ENCODE data around the gene YY1. TPM values are rescaled to one million over a fixed set of nuclear protein-coding genes. Genes with fewer than 3 reads are reported as not detected.
A peak's percentile ranks its signal among the peaks of the same experiment; 100 is the strongest.

YY1 gene
- total RNA-seq, result 74.8 TPM
- long read RNA-seq, full-length matches to known transcripts, result 70 of 92 reads
- long read RNA-seq, partial matches to known transcripts, result 3 of 92 reads
- long read RNA-seq, other reads (novel, unspliced or antisense), result 19 of 92 reads

- no peaks in the 10 kb centered on the region for H3K36me3 ChIP-seq
- no peaks in the 10 kb centered on the region for H3K27me3 ChIP-seq (ENCODE audit: low read depth)
- no peaks in the 10 kb centered on the region for H3K9me3 ChIP-seq
- TF ChIP-seq, protein P1, sequence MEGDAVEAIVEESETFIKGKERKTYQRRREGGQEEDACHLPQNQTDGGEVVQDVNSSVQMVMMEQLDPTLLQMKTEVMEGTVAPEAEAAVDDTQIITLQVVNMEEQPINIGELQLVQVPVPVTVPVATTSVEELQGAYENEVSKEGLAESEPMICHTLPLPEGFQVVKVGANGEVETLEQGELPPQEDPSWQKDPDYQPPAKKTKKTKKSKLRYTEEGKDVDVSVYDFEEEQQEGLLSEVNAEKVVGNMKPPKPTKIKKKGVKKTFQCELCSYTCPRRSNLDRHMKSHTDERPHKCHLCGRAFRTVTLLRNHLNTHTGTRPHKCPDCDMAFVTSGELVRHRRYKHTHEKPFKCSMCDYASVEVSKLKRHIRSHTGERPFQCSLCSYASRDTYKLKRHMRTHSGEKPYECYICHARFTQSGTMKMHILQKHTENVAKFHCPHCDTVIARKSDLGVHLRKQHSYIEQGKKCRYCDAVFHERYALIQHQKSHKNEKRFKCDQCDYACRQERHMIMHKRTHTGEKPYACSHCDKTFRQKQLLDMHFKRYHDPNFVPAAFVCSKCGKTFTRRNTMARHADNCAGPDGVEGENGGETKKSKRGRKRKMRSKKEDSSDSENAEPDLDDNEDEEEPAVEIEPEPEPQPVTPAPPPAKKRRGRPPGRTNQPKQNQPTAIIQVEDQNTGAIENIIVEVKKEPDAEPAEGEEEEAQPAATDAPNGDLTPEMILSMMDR (IDR thresholded peaks at IDR 0.05), result no peak
- intact Hi-C loops (cut with DNase I), result no loop called here
- DNase-seq (peak; percentile 100), ATAC-seq (peak; percentile 92 to 95)
- H3K27ac ChIP-seq, result peak within 1 kb of the TSS; percentile 99
- peaks cover 56% of the 10 kb centered on the region for H3K4me1 ChIP-seq
- H3K4me3 ChIP-seq, result peak within 1 kb of the TSS; percentile 100
Observed at GRCh38 chr14:100238419-100239210, at the start of gene YY1. TSS of gene YY1 (plus strand) at chr14:100239144. CDS start at chr14:100239245, 101 bp downstream.

DNA sequence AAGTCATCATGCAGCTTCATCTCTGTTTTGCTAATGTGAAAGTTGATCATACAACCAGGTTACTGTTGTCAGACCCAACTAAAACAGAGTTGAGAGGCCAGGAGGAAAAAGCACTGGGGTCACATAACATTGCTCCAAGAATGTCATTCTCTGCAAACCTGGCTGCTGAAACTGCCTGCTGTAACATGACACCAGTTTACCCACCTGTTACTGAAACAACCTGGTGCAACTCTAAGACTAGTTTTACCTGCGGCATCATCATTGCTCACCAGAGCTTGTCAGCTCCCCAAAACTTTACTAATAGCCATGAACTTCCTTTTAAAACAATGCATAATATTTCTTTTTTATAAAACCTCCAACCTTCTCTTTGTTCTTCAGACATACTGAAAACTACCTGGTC lies 48.8 kb upstream of the YY1 start:
- H3K9me3 ChIP-seq, result no peaks in the 10 kb centered on the region
- no peaks in the 10 kb centered on the region for H3K27me3 ChIP-seq (ENCODE audit: low read depth)
- H3K27ac ChIP-seq, result no peak overlapping the region
- DNase-seq (no peak), ATAC-seq (no peak)
- intact Hi-C loops (cut with DNase I), result no loop called here
- TF ChIP-seq, protein P1 (IDR thresholded peaks at IDR 0.05), result no peak
- H3K4me3 ChIP-seq, result no peak overlapping the region
- H3K4me1 ChIP-seq, result peaks cover 16% of the 10 kb centered on the region
- H3K36me3 ChIP-seq, result no peaks in the 10 kb centered on the region

GRCh38 chr14:100191584-100192249 lies 47.2 kb upstream of the YY1 start:
- Histone ChIP-seq H3K36me3 (no peaks in the 10 kb centered on the region), H3K4me1 (peaks cover 16% of the 10 kb centered on the region), H3K27ac (peak overlapping the region; percentile 95), H3K27me3 (ENCODE audit: low read depth) (no peaks in the 10 kb centered on the region), H3K4me3 (no peak overlapping the region), H3K9me3 (no peaks in the 10 kb centered on the region)
- ATAC-seq (no peak), DNase-seq (no peak)
- intact Hi-C loops (cut with DNase I), result no loop called here
- TF ChIP-seq, protein P1 (IDR thresholded peaks at IDR 0.05), result no peak

- peak in 1 of 2 donors; percentile 8 for ATAC-seq
- TF ChIP-seq, protein P1 (IDR thresholded peaks at IDR 0.05), result no peak
- intact Hi-C loops (cut with DNase I), result no loop called here
- Histone ChIP-seq H3K4me3 (peak overlapping the region; percentile 54), H3K36me3 (no peaks in the 10 kb centered on the region), H3K27me3 (ENCODE audit: low read depth) (no peaks in the 10 kb centered on the region), H3K27ac (peak overlapping the region; percentile 95), H3K9me3 (no peaks in the 10 kb centered on the region), H3K4me1 (peaks cover 16% of the 10 kb centered on the region)
- peak; percentile 59 for DNase-seq
Observed at GRCh38 chr14:100192250-100192671, 46.7 kb upstream of the YY1 start.

GRCh38 chr14:100192672-100193416 lies 46.1 kb upstream of the YY1 start:
- no peaks in the 10 kb centered on the region for H3K9me3 ChIP-seq
- TF ChIP-seq, protein P1 (IDR thresholded peaks at IDR 0.05), result peak; percentile 98
- intact Hi-C loops (cut with DNase I), result no loop called here

More at GRCh38 chr14:100192672-100193416, 46.1 kb upstream of the YY1 start:
- DNase-seq (peak; percentile 100), ATAC-seq (peak; percentile 99 to 100)
- H3K27ac ChIP-seq, result peak overlapping the region; percentile 95
- no peaks in the 10 kb centered on the region for H3K36me3 ChIP-seq
- H3K4me3 ChIP-seq, result peak overlapping the region; percentile 54
- H3K4me1 ChIP-seq, result peaks cover 16% of the 10 kb centered on the region
- H3K27me3 ChIP-seq (ENCODE audit: low read depth), result no peaks in the 10 kb centered on the region
